BE2C (cell line): Measurements from ENCODE around the gene TXN2.

ENCODE experiments used
- DNase-seq: peaks from one replicate; pipeline ENCODE4 v3.0.0-alpha.2; 2020
- H3K27me3 ChIP-seq: fragments of 250-450 bp; sonication (Bioruptor Pico); 2 replicates; pipeline ENCODE4 v1.5.1; 2020; ENCODE audit warnings: mild to moderate bottlenecking
- H3K36me3 ChIP-seq: fragments of 250-450 bp; sonication (Bioruptor Pico); 2 replicates; pipeline ENCODE4 v1.5.1; 2020; ENCODE audit warnings: mild to moderate bottlenecking
- H3K4me1 ChIP-seq: fragments of 250-450 bp; sonication (Bioruptor Pico); 2 replicates; pipeline ENCODE4 v1.5.1; 2020
- H3K4me3 ChIP-seq: 2 replicates; pipeline ENCODE4 v1.5.1; 2011; ENCODE audit warnings: low read depth, low read length
- H3K9me3 ChIP-seq: fragments of 250-450 bp; sonication (Bioruptor Pico); 2 replicates; pipeline ENCODE4 v1.5.1; 2020
- TF ChIP-seq, protein P1 (sequence below): IDR thresholded peaks from 2 replicates; pipeline ENCODE4 v1.5.1; 2012; ENCODE audit warnings: mild to moderate bottlenecking, low read depth, low read length

Gene TXN2

DNA sequence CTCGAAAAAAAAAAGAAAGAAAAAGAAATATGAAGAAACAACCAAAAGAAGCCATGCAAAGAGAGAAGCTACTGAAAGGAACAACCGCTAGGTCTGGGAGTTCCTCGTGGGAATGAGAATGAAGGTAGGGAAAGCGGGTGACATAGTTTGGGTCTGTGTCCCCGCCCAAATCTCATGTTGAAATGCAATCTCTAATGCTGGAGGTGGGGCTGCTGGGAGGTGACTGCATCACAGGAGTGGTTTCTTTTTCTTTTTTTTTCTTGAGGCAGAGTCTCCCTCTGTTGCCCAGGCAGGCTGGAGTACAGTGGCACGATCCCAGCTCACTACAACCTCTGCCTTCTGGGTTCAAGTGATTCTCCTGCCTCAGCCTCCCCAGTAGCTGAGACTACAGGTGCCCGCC is 9.7 kb upstream of the TXN2 start:
- Histone ChIP-seq H3K4me1 (no peaks in the 10 kb centered on the region), H3K27me3 (no peaks in the 10 kb centered on the region), H3K36me3 (peaks cover 39% of the 10 kb centered on the region), H3K9me3 (no peaks in the 10 kb centered on the region), H3K4me3 (no peak overlapping the region)
- no peak for DNase-seq
- TF ChIP-seq, protein P1, sequence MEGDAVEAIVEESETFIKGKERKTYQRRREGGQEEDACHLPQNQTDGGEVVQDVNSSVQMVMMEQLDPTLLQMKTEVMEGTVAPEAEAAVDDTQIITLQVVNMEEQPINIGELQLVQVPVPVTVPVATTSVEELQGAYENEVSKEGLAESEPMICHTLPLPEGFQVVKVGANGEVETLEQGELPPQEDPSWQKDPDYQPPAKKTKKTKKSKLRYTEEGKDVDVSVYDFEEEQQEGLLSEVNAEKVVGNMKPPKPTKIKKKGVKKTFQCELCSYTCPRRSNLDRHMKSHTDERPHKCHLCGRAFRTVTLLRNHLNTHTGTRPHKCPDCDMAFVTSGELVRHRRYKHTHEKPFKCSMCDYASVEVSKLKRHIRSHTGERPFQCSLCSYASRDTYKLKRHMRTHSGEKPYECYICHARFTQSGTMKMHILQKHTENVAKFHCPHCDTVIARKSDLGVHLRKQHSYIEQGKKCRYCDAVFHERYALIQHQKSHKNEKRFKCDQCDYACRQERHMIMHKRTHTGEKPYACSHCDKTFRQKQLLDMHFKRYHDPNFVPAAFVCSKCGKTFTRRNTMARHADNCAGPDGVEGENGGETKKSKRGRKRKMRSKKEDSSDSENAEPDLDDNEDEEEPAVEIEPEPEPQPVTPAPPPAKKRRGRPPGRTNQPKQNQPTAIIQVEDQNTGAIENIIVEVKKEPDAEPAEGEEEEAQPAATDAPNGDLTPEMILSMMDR = no peak

DNA sequence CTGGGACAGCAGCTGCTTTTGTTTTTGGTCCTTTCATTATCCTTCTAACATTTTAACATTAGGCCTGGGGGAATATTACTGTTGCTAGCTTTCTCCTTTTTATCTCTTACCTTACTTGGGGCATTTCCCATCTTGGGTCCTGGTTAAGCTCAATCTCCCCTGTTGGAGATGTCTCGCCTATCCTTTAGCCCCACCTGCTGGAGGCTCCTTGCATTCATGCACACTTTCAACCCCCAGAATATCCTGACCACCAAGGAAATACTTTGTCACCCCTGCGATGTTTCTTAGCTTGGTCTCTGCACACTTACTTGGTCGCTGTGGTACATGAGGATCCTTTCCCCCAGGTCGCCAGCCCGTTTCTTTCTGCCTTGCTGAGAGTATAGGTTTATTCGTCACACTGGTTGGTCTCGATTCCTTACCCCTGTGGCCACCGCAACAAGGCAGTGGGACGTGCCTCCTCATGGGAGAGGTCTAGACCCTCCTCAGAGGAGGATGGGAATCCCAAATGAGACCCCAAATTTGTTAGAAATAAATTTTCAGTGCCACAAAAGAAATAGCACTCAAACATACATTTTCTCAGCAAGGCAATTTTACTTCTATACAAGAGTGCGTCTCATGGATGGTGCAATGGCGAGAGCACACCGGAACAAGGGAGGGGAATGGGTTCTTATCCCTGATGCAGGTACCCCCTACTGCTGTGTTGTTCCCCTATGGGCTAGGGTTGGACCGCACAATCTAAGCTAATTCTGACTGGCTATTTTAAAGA is 5.4 kb upstream of the TXN2 start:
- Histone ChIP-seq H3K27me3 (no peaks in the 10 kb centered on the region), H3K4me1 (peaks cover 3% of the 10 kb centered on the region), H3K9me3 (0 out of 2 replicates have a peak, but pooled peaks cover 2% of the 10 kb centered on the region), H3K36me3 (peaks cover 24% of the 10 kb centered on the region), H3K4me3 (no peak overlapping the region)
- peak; percentile 72 for DNase-seq
- TF ChIP-seq, protein P1 = peak; percentile 88

DNA sequence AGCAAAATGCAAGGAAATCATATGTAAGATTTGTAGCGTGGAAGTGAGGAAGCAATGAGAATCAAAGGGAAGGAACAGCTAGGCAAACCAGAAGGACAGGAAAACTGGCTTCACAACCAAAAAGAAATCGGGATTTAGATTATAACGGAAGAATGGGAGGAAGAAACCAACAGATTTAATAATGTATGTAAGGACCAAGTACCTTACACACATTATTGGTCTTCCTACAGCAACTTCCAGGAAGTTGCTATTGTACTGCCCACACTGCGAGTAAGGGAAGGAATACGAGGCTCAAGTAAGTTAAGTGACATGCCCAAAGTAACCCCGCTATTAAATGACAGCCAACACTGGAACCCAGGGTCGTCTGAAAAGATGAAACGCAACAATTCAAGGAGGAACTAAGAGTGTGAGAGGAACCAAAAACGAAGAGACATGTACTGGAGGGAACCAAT is 473 bp downstream of the TXN2 start:
- TF ChIP-seq, protein P1 = no peak
- Histone ChIP-seq H3K4me1 (peaks cover 3% of the 10 kb centered on the region), H3K4me3 (peak overlapping the region; percentile 87), H3K36me3 (peaks cover 37% of the 10 kb centered on the region), H3K27me3 (no peaks in the 10 kb centered on the region), H3K9me3 (0 out of 2 replicates have a peak, but pooled peaks cover 2% of the 10 kb centered on the region)
- DNase-seq = no peak

DNA sequence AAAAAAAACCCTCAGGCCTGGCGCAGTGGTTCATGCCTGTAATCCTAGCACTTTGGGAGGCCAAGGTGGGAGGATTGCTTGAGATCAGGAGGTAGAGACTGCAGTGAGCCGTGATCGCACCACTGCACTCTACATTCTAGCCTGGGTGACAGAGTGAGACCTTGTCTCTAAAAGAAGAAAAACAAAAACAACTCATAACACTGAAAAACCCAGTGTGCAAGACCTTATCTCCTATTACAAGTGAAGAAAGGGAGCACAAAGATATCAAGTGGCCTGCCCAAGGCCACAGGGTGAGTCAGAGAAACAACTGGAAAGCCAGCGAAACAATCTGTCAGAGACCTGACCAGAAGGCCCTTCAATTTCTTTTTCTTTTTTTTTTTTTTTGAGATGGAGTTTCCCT is 2.5 kb downstream of the TXN2 start:
- Histone ChIP-seq H3K27me3 (no peaks in the 10 kb centered on the region), H3K9me3 (0 out of 2 replicates have a peak, but pooled peaks cover 2% of the 10 kb centered on the region), H3K36me3 (peaks cover 55% of the 10 kb centered on the region), H3K4me3 (no peak overlapping the region), H3K4me1 (peaks cover 3% of the 10 kb centered on the region)
- TF ChIP-seq, protein P1 = no peak
- DNase-seq = no peak

DNA sequence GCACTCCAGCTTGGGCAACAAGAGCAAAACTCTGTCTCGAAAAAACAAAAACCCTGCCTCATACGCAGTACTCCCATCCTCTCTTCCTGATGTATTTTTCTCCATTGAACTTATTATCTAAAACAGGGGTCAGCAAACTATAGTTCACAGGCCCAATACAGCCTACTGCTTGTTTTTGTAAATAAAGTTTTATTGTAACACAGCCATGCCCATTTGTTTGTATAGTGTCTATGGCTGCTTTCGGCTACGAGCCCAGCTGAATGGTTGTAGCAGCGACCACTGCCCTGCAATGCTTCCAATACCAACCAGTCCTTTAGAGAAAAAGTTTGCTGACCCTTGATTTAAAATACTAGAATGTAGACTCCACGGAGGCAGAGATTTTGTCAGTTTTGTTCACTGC is 6.1 kb downstream of the TXN2 start:
- Histone ChIP-seq H3K4me1 (no peaks in the 10 kb centered on the region; the same call in 1 of the 2 replicates), H3K4me3 (no peak overlapping the region), H3K9me3 (no peaks in the 10 kb centered on the region), H3K27me3 (no peaks in the 10 kb centered on the region), H3K36me3 (peaks cover 58% of the 10 kb centered on the region)
- no peak for DNase-seq
- TF ChIP-seq, protein P1 = no peak

DNA sequence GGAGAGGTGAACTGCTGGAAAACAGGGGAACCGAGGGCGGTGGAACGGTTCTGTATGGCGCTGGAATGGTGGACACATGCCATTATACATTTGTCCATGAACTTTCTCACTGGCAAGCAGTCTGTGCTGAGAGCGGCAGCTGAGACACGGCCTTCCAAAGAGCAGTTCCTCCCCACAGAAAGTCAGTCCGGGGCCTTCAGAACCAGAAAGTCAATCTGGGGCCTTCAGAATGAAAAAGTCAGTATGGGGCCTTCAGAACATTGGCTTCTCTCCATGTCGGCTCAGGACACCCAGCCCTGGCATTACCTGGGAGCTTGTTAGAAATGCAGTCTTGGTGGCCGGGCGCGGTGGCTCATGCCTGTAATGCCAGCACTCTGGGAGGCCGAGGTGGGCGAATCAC is 8.8 kb downstream of the TXN2 start:
- TF ChIP-seq, protein P1 = no peak
- H3K27me3 ChIP-seq = no peaks in the 10 kb centered on the region
- no peak for DNase-seq
- H3K36me3 ChIP-seq = peaks cover 42% of the 10 kb centered on the region
- peaks cover 4% of the 10 kb centered on the region for H3K4me1 ChIP-seq
- H3K9me3 ChIP-seq = no peaks in the 10 kb centered on the region
- no peak overlapping the region for H3K4me3 ChIP-seq
